HepG2 (cell line): ENCODE data around the gene TDG. TPM values are rescaled to one million over a fixed set of nuclear protein-coding genes. Genes with fewer than 3 reads are reported as not detected.

Source experiments
- ATAC-seq: fragments of 200-7000 bp; cut with Tn5 transposase; 3 replicates; pipeline ENCODE4 v1.9.1; 2020; ENCODE audit warnings: mild to moderate bottlenecking, moderate library complexity
- BruUV-seq: library from RNA; stranded (reverse); fragments of 400-500 nt; replicated peaks from 2 replicates; lab custom pipeline; 2021; lab: Mats Ljungman, UMichigan
- CTCF ChIA-PET: fragments of 300-600 bp; formaldehyde crosslinking; extraction: SDS; loops from one replicate; lab custom pipeline; 2021; ENCODE audit warnings: low total read pairs, inconsistent platforms, low intra/inter-chr PET ratio; lab: Yijun Ruan, JAX
- POLR2A ChIA-PET: fragments of 350-600 bp; sonication (Branson Sonifier 250); formaldehyde crosslinking; loops from one replicate; lab custom pipeline; 2020; ENCODE audit warnings: antibody characterized with exemption, inconsistent platforms; lab: Yijun Ruan, JAX
- DNase-seq: peaks from one replicate; pipeline ENCODE4 v3.0.0-alpha.2; 2015; ENCODE audit warnings: low spot score
- FAIRE-seq: peaks from 3 replicates; lab custom pipeline; 2011; peaks lifted over from hg19 to GRCh38; lab: Jason Lieb, UNC
- H2AFZ ChIP-seq: one replicate; pipeline ENCODE4 v1.6.1; 2011; ENCODE audit warnings: low read length, inconsistent platforms
- H3K27ac ChIP-seq: fragments of 300-600 bp; 3 replicates; pipeline ENCODE4 v1.8.0; 2011; ENCODE audit warnings: mixed run types, mild to moderate bottlenecking, mixed read lengths, low read length, inconsistent platforms; ENCODE audit not compliant: insufficient read depth; ENCODE audit errors: extremely low read length
- H3K27me3 ChIP-seq, 2 experiments: fragments of 200-600 bp in 1 of 2; 2 replicates in 1 of 2; 3 replicates in 1 of 2; pipeline versions ENCODE4 v1.6.0 to v1.8.0; 2011; ENCODE audit warnings: low read length in 2 of 2, mild to moderate bottlenecking in 2 of 2, moderate library complexity in 2 of 2, inconsistent platforms in 1 of 2; ENCODE audit not compliant: insufficient read depth in 2 of 2, control insufficient read depth in 1 of 2
- H3K36me3 ChIP-seq, 2 experiments: fragments of 200-600 bp in 1 of 2; replicated peaks in 1 of 2; 2 replicates in 1 of 2; 3 replicates in 1 of 2; pipeline versions ENCODE4 v1.5.1 to v1.8.0; 2011; ENCODE audit warnings: low read length in 2 of 2, inconsistent platforms in 1 of 2; ENCODE audit not compliant: insufficient read depth in 2 of 2, control insufficient read depth in 1 of 2
- H3K4me1 ChIP-seq: 2 replicates; pipeline ENCODE4 v1.5.1; 2012; ENCODE audit warnings: low read length, inconsistent platforms; ENCODE audit not compliant: insufficient read depth
- H3K4me2 ChIP-seq: 2 replicates; pipeline ENCODE4 v1.6.0; 2011; ENCODE audit warnings: low read depth, low read length, inconsistent platforms
- H3K4me3 ChIP-seq, 3 experiments: fragments of 200-600 bp in 1 of 3; sonication (generic), shearing (Covaris generic) in 1 of 3; replicated peaks in 1 of 3; 2 replicates each; pipeline ENCODE4 v1.5.1; 2011 to 2016; ENCODE audit warnings: low read length in 3 of 3, inconsistent platforms in 2 of 3, low read depth in 2 of 3, mild to moderate bottlenecking in 2 of 3, control low read depth in 1 of 3, mixed read lengths in 1 of 3; ENCODE audit not compliant: insufficient read depth in 1 of 3
- H3K79me2 ChIP-seq: one replicate; pipeline ENCODE4 v1.6.1; 2011; ENCODE audit warnings: low read length, inconsistent platforms; ENCODE audit not compliant: insufficient read depth
- H3K9ac ChIP-seq: 2 replicates; pipeline ENCODE4 v1.6.0; 2011; ENCODE audit warnings: mild to moderate bottlenecking, low read depth, low read length, inconsistent platforms; ENCODE audit not compliant: insufficient read depth
- H3K9me3 ChIP-seq: 2 replicates; pipeline ENCODE4 v1.5.1; 2012; ENCODE audit warnings: mild to moderate bottlenecking, low read length
- H4K20me1 ChIP-seq: 2 replicates; pipeline ENCODE4 v1.6.0; 2011; ENCODE audit warnings: inconsistent platforms, mild to moderate bottlenecking, low read length, moderate library complexity; ENCODE audit not compliant: insufficient read depth
- CREBL2 ChIP-seq: sonication (generic); formaldehyde crosslinking; IDR thresholded peaks from 2 replicates; pipeline ENCODE4 v1.8.1; 2023; ENCODE audit warnings: missing genetic modification reagents, mild to moderate bottlenecking, borderline replicate concordance
- KLF11 ChIP-seq: IDR thresholded peaks from 2 replicates; pipeline ENCODE4 v1.6.1; 2016; ENCODE audit warnings: missing compliant biosample characterization
- KLF9 ChIP-seq: IDR thresholded peaks from 2 replicates; pipeline ENCODE4 v1.6.1; 2016; ENCODE audit warnings: low read depth
- KMT2A ChIP-seq: sonication (generic); formaldehyde crosslinking; IDR thresholded peaks from 2 replicates; pipeline ENCODE4 v1.4.0; 2020; ENCODE audit warnings: missing genetic modification reagents
- POLR2A ChIP-seq, 2 experiments: IDR thresholded peaks; 2 replicates each; pipeline ENCODE4 v1.6.1; 2011; ENCODE audit warnings: low read depth in 2 of 2, low read length in 2 of 2, mild to moderate bottlenecking in 1 of 2, moderate library complexity in 1 of 2; ENCODE audit not compliant: insufficient read depth in 1 of 2
- POLR2G ChIP-seq: fragments of 200-400 bp; formaldehyde crosslinking; IDR thresholded peaks from 2 replicates; pipeline ENCODE4 v1.6.1; 2018; ENCODE audit warnings: mild to moderate bottlenecking, low read depth, low read length, moderate library complexity
- RBM22 ChIP-seq: fragments of 200-400 bp; formaldehyde crosslinking; optimal IDR thresholded peaks from 2 replicates; pipeline ENCODE3; 2017; ENCODE audit warnings: mild to moderate bottlenecking, low read length, moderate library complexity
- SRSF1 ChIP-seq: fragments of 200-400 bp; formaldehyde crosslinking; optimal IDR thresholded peaks from 2 replicates; pipeline ENCODE3; 2017; ENCODE audit warnings: mild to moderate bottlenecking, low read depth, low read length, moderate library complexity
- U2AF1 ChIP-seq: fragments of 200-400 bp; formaldehyde crosslinking; optimal IDR thresholded peaks from 2 replicates; pipeline ENCODE3; 2017; ENCODE audit warnings: mild to moderate bottlenecking, low read depth, low read length
- ZNF777 ChIP-seq: sonication (generic); formaldehyde crosslinking; IDR thresholded peaks from 2 replicates; pipeline ENCODE4 v1.4.0; 2020; ENCODE audit warnings: missing genetic modification reagents
- ZNF83 ChIP-seq: sonication (generic); formaldehyde crosslinking; IDR thresholded peaks from 2 replicates; pipeline ENCODE4 v1.4.0; 2020; ENCODE audit warnings: missing genetic modification reagents, mild to moderate bottlenecking, borderline replicate concordance
- WGBS: methylation state at CpG from one replicate; pipeline ENCODE4 v1.1.6; 2017; ENCODE audit warnings: low lambda C conversion rate; 5-methylcytosine and 5-hydroxymethylcytosine counted together
- in situ Hi-C: cut with HindIII; loops from 2 replicates; pipeline ENCODE4 v1.10.0; 2017; ENCODE audit warnings: low pct_unique_long_range_greater_than_20kb; ENCODE audit not compliant: extremely low pct_ligation_motif_present
- intact Hi-C: fragments of 100-400 bp; cut with micrococcal nuclease; formaldehyde crosslinking; loops from one replicate; pipeline ENCODE4 v1.10.0; 2022; ENCODE audit not compliant: unreplicated experiment
- polyA plus RNA-seq, 8 experiments: library from polyadenylated mRNA; depleted of rRNA in 3 of 8; stranded (reverse) in 7 of 8; unstranded in 1 of 8; fragments of >200 nt; fragmentation: Illumina TruSeq in 4 of 8; extraction: Trizol in 4 of 8; gene quantifications; 2 replicates each; pipeline versions ENCODE4 v1.2.1 to v1.2.3, GENCODE V29; 2011 to 2016; ENCODE audit warnings: low read depth in 4 of 8, missing spikeins in 1 of 8, mixed read lengths in 1 of 8; ENCODE audit not compliant: insufficient read depth in 1 of 8
- total RNA-seq, 5 experiments: library from RNA; depleted of rRNA; stranded (reverse); fragments of >200 nt; fragmentation: Illumina TruSeq; extraction: Trizol; gene quantifications; 2 replicates each; pipeline ENCODE4 v1.2.3, GENCODE V29; 2016; ENCODE audit warnings: low read depth in 1 of 5
- TF ChIP-seq, protein P1 (sequence below): sonication (generic); formaldehyde crosslinking; IDR thresholded peaks from 2 replicates; pipeline ENCODE4 v1.5.0; 2020; ENCODE audit warnings: missing genetic modification reagents, mild to moderate bottlenecking, borderline replicate concordance

TDG gene
- total and polyA plus RNA-seq, 2 of the 13 experiments (the other 11 are each of a cell fraction or from before 2014, with no cell fraction given) = 14.2 to 19.5 TPM

DNA sequence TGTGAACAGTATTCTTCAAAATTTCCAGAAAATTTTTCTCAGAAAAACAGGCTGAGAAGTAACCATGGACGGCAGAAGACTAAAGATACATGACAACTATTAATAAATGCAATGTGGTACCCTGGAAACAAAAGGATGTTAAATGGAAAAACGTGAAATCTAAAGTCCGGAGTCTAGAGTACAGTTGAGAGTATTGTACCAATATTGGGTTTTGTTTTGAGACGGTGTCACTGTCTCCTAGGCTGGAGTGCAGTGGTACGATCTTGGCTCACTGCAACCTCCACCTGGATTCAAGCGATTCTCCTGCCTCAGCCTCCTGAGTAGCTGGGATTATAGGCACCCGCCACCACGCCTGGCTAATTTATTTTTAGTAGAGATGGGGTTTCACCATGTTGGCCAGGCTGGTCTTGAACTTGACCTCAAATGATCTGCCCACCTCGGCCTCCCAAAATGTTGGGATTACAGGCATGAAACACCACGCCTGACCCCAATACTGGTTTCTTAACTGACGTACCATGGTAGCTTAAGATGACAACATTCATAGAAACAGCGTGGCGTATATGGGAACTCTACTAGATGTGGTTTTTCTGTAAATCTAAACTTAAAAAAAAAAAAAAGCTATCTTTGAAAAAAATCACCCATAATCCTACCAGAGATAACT lies 16.8 kb upstream of the TDG start:
- no TSS peak for BruUV-seq
- no peaks in the 10 kb centered on the region for H3K27me3 ChIP-seq
- H3K4me2 ChIP-seq = no peak overlapping the region
- H4K20me1 ChIP-seq = no peaks in the 10 kb centered on the region; the same call in 1 of the 2 replicates
- no peak for DNase-seq
- ATAC-seq = no peak
- no peaks in the 10 kb centered on the region for H3K79me2 ChIP-seq
- intact Hi-C loops (no loop called here), in situ Hi-C loops (no loop called here)
- 87% methylated on average over 10 of the region's 13 CpGs for WGBS
- no peak overlapping the region for H3K9ac ChIP-seq
- H3K9me3 ChIP-seq = no peaks in the 10 kb centered on the region
- no peak overlapping the region for H2AFZ ChIP-seq
- H3K4me1 ChIP-seq = peaks cover 8% of the 10 kb centered on the region; the same call in 1 of the 2 replicates
- peaks cover 15 to 76% of the 10 kb centered on the region in 2 experiments for H3K36me3 ChIP-seq
- CTCF ChIA-PET = no interaction called here
- no peak for TF ChIP-seq ZNF777 (CRISPR knock-in tag)
- TF ChIP-seq RBM22 = peak; percentile 88
- no peak for TF ChIP-seq KLF11 (CRISPR knock-in tag)
- no peak for TF ChIP-seq CREBL2 (CRISPR knock-in tag)
- TF ChIP-seq, protein P1, sequence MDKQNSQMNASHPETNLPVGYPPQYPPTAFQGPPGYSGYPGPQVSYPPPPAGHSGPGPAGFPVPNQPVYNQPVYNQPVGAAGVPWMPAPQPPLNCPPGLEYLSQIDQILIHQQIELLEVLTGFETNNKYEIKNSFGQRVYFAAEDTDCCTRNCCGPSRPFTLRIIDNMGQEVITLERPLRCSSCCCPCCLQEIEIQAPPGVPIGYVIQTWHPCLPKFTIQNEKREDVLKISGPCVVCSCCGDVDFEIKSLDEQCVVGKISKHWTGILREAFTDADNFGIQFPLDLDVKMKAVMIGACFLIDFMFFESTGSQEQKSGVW (CRISPR knock-in tag) = no peak
- TF ChIP-seq KMT2A (CRISPR knock-in tag) = no peak
- peak; percentile 28 to 36; a peak in 1 of 4 replicates for TF ChIP-seq POLR2A (IDR thresholded peaks at IDR 0.05; ENCODE audit: insufficient read depth in 1 of 2, low read depth in 2 of 2, low read length in 2 of 2)
- no peak for TF ChIP-seq U2AF1
- no peak for TF ChIP-seq SRSF1
- peak; percentile 65 for TF ChIP-seq POLR2G
- no peak for TF ChIP-seq ZNF83
- no peak for TF ChIP-seq KLF9
- H3K27ac ChIP-seq = no peak overlapping the region
- POLR2A ChIA-PET = interaction anchor here (1.6 to 1.7 kb wide), 2 partner anchors 17 to 19 kb away, joined by 6 to 7 read pairs; partner anchors contain the start of genes HSP90B1 and TDG
- FAIRE-seq = no peak
- no peak overlapping the region for H3K4me3 ChIP-seq
